ENCODE measurements around the gene ROM1. TPM values are rescaled to one million over a fixed set of nuclear protein-coding genes. Genes with fewer than 3 reads are reported as not detected.

The ROM1 gene
- total RNA-seq, 1 experiment from 2014 or later, result 2.7 TPM

- TF ChIP-seq, protein P1, sequence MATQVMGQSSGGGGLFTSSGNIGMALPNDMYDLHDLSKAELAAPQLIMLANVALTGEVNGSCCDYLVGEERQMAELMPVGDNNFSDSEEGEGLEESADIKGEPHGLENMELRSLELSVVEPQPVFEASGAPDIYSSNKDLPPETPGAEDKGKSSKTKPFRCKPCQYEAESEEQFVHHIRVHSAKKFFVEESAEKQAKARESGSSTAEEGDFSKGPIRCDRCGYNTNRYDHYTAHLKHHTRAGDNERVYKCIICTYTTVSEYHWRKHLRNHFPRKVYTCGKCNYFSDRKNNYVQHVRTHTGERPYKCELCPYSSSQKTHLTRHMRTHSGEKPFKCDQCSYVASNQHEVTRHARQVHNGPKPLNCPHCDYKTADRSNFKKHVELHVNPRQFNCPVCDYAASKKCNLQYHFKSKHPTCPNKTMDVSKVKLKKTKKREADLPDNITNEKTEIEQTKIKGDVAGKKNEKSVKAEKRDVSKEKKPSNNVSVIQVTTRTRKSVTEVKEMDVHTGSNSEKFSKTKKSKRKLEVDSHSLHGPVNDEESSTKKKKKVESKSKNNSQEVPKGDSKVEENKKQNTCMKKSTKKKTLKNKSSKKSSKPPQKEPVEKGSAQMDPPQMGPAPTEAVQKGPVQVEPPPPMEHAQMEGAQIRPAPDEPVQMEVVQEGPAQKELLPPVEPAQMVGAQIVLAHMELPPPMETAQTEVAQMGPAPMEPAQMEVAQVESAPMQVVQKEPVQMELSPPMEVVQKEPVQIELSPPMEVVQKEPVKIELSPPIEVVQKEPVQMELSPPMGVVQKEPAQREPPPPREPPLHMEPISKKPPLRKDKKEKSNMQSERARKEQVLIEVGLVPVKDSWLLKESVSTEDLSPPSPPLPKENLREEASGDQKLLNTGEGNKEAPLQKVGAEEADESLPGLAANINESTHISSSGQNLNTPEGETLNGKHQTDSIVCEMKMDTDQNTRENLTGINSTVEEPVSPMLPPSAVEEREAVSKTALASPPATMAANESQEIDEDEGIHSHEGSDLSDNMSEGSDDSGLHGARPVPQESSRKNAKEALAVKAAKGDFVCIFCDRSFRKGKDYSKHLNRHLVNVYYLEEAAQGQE (IDR thresholded peaks at IDR 0.05; ENCODE audit: low read depth), result no peak
- TF ChIP-seq POLR2A (IDR thresholded peaks at IDR 0.05; ENCODE audit: borderline replicate concordance, extremely low read depth, insufficient read depth, insufficient read length), result no peak
Measured at GRCh38 chr11:62579252-62579651, 33.8 kb upstream of the ROM1 start (continued).

- intact Hi-C loops (cut with micrococcal nuclease), result no loop called here
- no peaks in the 10 kb centered on the region for H4K20me1 ChIP-seq (ENCODE audit: insufficient read depth)
- no peak overlapping the region for H2AFZ ChIP-seq (ENCODE audit: low read depth, low read length, poor library complexity, severe bottlenecking)
- no TSS peak for BruUV-seq (replicated peaks)
- no peaks in the 10 kb centered on the region for H3K9me2 ChIP-seq (ENCODE audit: insufficient read depth)
- H3K4me2 ChIP-seq (ENCODE audit: low read length), result no peak overlapping the region
- H3K79me2 ChIP-seq (ENCODE audit: insufficient read depth, low read length), result peaks cover 19% of the 10 kb centered on the region
- DNase-seq (ENCODE audit: low read depth, low spot score) (no peak), ATAC-seq (no peak)
- ChIA-PET CTCF (no interaction called here), RAD21 (ENCODE audit: low non-redundant PET in 1 of 2, low total read pairs in 2 of 2, uncharacterized antibody in 2 of 2, unreplicated experiment in 2 of 2) (no interaction called here), POLR2A (interaction anchor here (0.7 kb wide), 1 partner anchor 11 kb away, joined by 3 read pairs; no protein-coding TSS in a partner anchor)
- peaks cover 30 to 37% of the 10 kb centered on the region in 2 experiments for H3K36me3 ChIP-seq (ENCODE audit: control insufficient read depth in 1 of 2, insufficient read depth in 2 of 2, low read length in 2 of 2)
- H3K27ac ChIP-seq (ENCODE audit: low read depth, low read length), result no peak overlapping the region
- no peak overlapping the region for H3K4me3 ChIP-seq (replicated peaks in 1 of 2; ENCODE audit: low read depth in 1 of 2, low read length in 2 of 2)
- no peaks in the 10 kb centered on the region for H3K9me3 ChIP-seq (ENCODE audit: control insufficient read depth in 1 of 2, insufficient read depth in 1 of 2, low read depth in 1 of 2, low read length in 2 of 2)
- H3K4me1 ChIP-seq (ENCODE audit: control insufficient read depth in 1 of 2, insufficient read depth in 2 of 2, low read length in 2 of 2), result no peaks in the 10 kb centered on the region
- no peak overlapping the region for H3K9ac ChIP-seq (ENCODE audit: low read length)
- H3K27me3 ChIP-seq (ENCODE audit: insufficient read depth, low read length), result no peaks in the 10 kb centered on the region
- no peak for TF ChIP-seq ZFX (IDR thresholded peaks at IDR 0.05)
- TF ChIP-seq CBX3 (IDR thresholded peaks at IDR 0.05; ENCODE audit: low read depth), result no peak
- TF ChIP-seq, protein P1 (IDR thresholded peaks at IDR 0.05; ENCODE audit: low read depth), result no peak
- TF ChIP-seq EGR1 (IDR thresholded peaks at IDR 0.05; ENCODE audit: low read depth), result no peak
- no peak for TF ChIP-seq POLR2A (IDR thresholded peaks at IDR 0.05; ENCODE audit: borderline replicate concordance, extremely low read depth, insufficient read depth, insufficient read length)
- no peak for TF ChIP-seq SIN3A (IDR thresholded peaks at IDR 0.05; ENCODE audit: low read depth)
- TF ChIP-seq SP1 (IDR thresholded peaks at IDR 0.05; ENCODE audit: low read depth), result no peak
- no peak for TF ChIP-seq POLR2AphosphoS5 (IDR thresholded peaks at IDR 0.05; ENCODE audit: low read depth, low read length)
- TF ChIP-seq ZBTB33 (IDR thresholded peaks at IDR 0.05; ENCODE audit: extremely low read depth, insufficient replicate concordance, low read length), result no peak
- no peak for TF ChIP-seq RAD21 (IDR thresholded peaks at IDR 0.05; ENCODE audit: low read depth)
- no peak for TF ChIP-seq YY1 (IDR thresholded peaks at IDR 0.05; ENCODE audit: extremely low read depth, insufficient replicate concordance, low read depth, low read length)
- no peak for TF ChIP-seq SRF (IDR thresholded peaks at IDR 0.05; ENCODE audit: low read depth)
Measured at GRCh38 chr11:62580959-62581715, 31.9 kb upstream of the ROM1 start.
